HFF-Myc (cell line): Measurements from ENCODE around the gene GNG8.

Source experiments
- DNase-seq: peaks from one replicate; pipeline ENCODE4 v3.0.0-alpha.2; 2011; ENCODE audit warnings: low read depth; ENCODE audit errors: extremely low read depth
- H3K4me3 ChIP-seq: replicated peaks from 2 replicates; pipeline ENCODE4 v1.5.1; 2011; ENCODE audit warnings: low read depth, mild to moderate bottlenecking, control low read depth, low read length
- TF ChIP-seq, protein P1 (sequence below): IDR thresholded peaks from 2 replicates; pipeline ENCODE4 v1.5.1; 2012; ENCODE audit warnings: mild to moderate bottlenecking, low read depth, low read length, control low read depth; ENCODE audit errors: missing control alignments

GNG8 gene

DNA sequence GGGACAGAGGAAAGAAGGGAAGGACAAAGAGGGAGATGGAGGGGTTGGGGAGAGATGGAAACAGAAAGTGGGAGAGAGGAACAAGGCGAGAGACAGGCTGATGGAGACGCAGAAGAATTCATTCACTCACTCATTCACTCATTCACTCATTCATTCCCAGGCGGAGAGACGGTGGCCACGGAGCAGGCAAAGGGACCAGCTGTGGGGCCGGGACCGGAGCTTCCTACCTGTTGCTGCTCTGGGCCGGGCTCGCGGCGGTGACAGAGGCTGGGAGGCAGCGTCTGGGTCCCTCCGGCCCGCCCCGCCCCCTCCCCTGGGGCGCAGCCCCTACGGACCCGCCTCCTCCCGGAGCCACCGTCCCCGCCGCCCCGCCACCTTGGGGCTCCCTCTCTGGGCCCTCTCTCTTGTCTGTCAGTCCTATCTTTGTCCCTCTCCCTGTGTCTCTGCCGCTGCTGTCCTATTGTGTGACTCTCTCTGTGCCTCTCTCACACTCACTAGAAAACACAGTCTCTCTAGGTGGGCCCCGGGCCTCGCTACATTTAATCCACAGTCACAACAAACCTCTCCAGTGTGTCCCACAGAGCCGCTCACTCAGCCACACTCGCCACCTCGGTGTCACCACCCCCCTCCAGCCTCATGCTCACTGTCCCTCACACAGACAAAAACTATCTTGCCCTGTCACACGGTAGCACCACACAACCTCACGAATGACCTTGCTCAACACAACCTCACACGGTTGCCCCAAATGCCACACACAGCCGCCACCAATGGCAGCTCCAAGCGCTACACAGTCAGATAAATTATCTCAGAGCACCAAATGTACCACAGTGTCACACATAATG is at the start of gene GNG8:
Gene GNG8, minus strand, starts transcription at position 283 of the 842 bp plus-strand sequence. CDS start 1,520 bp downstream, outside the sequence.
- TF ChIP-seq, protein P1, sequence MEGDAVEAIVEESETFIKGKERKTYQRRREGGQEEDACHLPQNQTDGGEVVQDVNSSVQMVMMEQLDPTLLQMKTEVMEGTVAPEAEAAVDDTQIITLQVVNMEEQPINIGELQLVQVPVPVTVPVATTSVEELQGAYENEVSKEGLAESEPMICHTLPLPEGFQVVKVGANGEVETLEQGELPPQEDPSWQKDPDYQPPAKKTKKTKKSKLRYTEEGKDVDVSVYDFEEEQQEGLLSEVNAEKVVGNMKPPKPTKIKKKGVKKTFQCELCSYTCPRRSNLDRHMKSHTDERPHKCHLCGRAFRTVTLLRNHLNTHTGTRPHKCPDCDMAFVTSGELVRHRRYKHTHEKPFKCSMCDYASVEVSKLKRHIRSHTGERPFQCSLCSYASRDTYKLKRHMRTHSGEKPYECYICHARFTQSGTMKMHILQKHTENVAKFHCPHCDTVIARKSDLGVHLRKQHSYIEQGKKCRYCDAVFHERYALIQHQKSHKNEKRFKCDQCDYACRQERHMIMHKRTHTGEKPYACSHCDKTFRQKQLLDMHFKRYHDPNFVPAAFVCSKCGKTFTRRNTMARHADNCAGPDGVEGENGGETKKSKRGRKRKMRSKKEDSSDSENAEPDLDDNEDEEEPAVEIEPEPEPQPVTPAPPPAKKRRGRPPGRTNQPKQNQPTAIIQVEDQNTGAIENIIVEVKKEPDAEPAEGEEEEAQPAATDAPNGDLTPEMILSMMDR = no peak
- H3K4me3 ChIP-seq = no peak within 1 kb of the TSS
- DNase-seq = no peak

DNA sequence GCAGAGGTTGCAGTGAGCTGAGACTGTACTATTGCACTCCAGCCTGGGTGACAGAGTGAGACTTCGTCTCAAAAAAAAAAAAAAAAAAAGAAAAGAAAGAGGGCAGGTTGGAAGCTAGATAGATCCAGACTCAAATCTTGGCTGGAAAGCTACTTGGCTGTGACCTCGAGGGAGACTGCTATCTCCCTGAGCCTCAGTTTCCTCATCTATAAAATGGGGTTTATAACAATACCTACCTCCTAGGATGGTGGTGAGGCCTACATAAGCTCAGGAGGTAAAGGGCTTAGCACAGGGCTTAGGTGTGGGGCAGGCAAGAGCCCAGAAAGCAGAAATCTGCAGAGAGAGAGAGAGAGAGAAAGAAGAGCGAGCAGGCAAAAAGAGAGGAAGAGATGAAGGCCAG is 49.2 kb upstream of the GNG8 start:
- no peak for DNase-seq
- H3K4me3 ChIP-seq = no peak overlapping the region
- TF ChIP-seq, protein P1 = no peak

DNA sequence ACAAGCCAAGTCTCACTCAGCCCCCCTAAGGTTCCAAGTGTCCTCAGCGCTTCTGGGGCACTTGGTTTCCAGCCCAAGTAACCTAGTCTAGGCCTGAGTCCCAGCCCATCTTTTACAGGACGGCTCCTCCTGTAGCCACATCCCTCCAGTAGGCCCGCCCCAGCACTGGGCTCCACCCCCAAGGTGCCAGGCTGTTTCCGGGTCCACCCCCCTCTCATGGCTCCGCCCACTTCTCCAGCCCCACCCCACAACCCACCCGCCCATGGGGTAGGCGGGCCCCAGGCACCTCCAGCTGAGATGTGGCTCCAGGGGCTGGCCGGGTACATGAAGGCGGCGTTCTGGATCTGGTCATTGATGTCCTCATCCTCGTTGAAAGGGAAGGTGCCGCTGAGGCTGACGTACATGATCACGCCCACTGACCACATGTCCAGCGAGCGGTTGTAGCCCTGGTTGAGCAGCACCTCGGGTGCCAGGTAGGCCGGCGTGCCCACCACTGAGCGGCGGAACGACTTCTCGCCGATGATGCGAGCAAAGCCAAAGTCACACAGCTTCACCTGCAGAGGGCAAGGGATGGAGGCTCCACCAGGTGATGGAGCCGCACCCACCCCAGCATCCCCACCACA is 42.2 kb upstream of the GNG8 start:
- no peak overlapping the region for H3K4me3 ChIP-seq
- TF ChIP-seq, protein P1 = no peak
- DNase-seq = no peak

DNA sequence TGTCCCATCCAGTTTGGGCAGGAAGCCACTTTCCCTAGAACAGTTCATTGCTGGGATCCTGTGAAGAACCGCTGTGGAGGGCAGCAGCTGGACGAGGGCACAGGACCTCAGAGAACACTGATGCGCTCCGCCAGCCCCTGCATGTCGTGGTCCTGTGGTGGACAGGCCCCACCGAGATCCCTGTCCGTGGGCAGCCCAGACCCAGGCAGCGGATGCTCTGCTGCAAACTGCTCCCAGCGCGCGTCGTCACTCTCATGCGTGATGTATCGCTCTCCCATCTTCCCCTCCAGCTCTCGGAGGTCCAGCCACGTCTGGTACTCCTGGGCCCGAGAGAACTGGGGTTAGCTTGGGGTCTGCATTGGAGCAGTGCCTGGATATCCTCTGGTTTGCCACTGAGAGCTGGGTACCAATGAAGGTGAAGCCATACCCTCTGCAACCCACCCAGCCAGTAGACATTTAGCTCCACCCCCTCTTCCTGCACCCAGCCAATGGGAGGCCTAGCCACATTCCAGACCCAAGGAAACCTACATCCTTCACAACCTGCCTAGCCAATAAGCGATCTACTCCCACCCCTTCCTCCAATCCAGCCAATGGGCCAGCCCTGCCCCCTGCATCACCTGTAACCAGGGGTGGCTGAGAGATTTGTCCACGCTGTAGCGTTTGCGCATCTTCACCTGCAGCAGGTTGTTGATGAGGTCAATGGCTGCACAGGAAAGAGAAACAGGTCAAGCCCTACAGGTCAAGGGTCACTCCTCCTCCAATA is 38.6 kb upstream of the GNG8 start:
- TF ChIP-seq, protein P1 = no peak
- DNase-seq = no peak
- no peak overlapping the region for H3K4me3 ChIP-seq

DNA sequence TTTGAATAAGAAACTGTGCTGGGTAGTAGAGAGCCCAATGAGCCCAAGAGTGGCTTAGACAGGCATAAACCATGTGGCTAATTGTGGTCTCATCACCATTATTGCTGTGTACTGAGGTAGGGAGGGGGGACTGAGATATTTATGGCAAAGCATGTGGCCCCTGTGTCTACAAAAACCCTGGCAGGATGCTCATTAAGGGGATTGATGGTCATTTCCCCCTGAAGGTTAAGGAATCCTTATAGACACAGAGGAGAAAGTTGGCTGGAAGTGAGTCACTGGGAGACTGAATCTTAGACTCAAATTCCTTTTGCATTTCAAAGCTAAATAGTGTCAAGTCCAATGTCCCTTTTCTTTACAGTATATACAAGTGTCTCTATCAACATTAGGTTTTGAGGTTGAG is 34.8 kb upstream of the GNG8 start:
- H3K4me3 ChIP-seq = no peak overlapping the region

DNA sequence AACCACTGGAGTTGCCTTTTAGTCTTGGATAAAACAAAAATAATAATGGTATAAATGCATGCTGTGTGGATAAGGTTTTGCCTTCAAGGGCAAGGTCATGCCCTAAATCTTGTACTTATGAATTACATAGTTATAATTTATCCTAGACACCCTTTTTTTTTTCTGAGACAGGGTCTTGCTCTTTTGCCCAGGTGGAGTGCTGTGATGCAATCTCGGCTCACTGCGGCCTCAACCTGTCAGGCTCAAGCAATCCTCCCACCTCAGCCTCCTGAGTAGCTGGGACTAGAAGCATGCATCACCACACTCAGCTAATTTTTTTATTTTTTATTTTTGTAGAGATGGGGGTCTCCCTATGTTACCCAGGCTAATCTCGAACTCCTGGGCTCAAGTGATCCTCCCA is 32.7 kb upstream of the GNG8 start:
- H3K4me3 ChIP-seq = no peak overlapping the region
- TF ChIP-seq, protein P1 = no peak
- no peak for DNase-seq

More for the DNA sequence above, 34.8 kb upstream of the GNG8 start:
- no peak for DNase-seq
- TF ChIP-seq, protein P1 = no peak
